T-helper 1 cell treated with Interleukin-12 subunit alpha and Interleukin-12 subunit beta and Interleukin-4 antibody, amounts not matched to agents 30 μg/mL and 1 μg/mL, for 36 hours (primary cell): ENCODE measurements around the gene ADGRL3.

Source experiments
- H3K27ac Mint-ChIP-seq: one replicate; pipeline ENCODE4 v1.8.0; 2021; ENCODE audit warnings: mild to moderate bottlenecking, mixed read lengths
- H3K27me3 Mint-ChIP-seq: one replicate; pipeline ENCODE4 v1.8.0; 2021; ENCODE audit warnings: low read depth, mixed read lengths
- H3K36me3 Mint-ChIP-seq: one replicate; pipeline ENCODE4 v1.8.0; 2021; ENCODE audit warnings: low read depth, mixed read lengths
- H3K4me1 Mint-ChIP-seq: one replicate; pipeline ENCODE4 v1.8.0; 2021; ENCODE audit warnings: low read depth, mixed read lengths
- H3K4me3 Mint-ChIP-seq: one replicate; pipeline ENCODE4 v1.8.0; 2021; ENCODE audit warnings: mild to moderate bottlenecking, moderate library complexity, mixed read lengths
- H3K9me3 Mint-ChIP-seq: one replicate; pipeline ENCODE4 v1.8.0; 2021; ENCODE audit warnings: mixed read lengths

The ADGRL3 gene

GRCh38 chr4:61909031-61909430 is 708.9 kb downstream of the ADGRL3 start:
- no peak overlapping the region for H3K4me3 Mint-ChIP-seq
- no peaks in the 10 kb centered on the region for H3K27me3 Mint-ChIP-seq
- no peaks in the 10 kb centered on the region for H3K4me1 Mint-ChIP-seq
- no peaks in the 10 kb centered on the region for H3K36me3 Mint-ChIP-seq
- no peak overlapping the region for H3K27ac Mint-ChIP-seq
- peaks cover 3% of the 10 kb centered on the region for H3K9me3 Mint-ChIP-seq

- Mint-ChIP-seq H3K4me1 (no peaks in the 10 kb centered on the region), H3K4me3 (no peak overlapping the region), H3K27ac (no peak overlapping the region), H3K36me3 (no peaks in the 10 kb centered on the region), H3K27me3 (no peaks in the 10 kb centered on the region), H3K9me3 (no peaks in the 10 kb centered on the region)
These were observed 711.2 kb downstream of the ADGRL3 start for GRCh38 chr4:61911313-61911756.

GRCh38 chr4:61913619-61914018 is 713.5 kb downstream of the ADGRL3 start:
- Mint-ChIP-seq H3K4me1 (no peaks in the 10 kb centered on the region), H3K36me3 (no peaks in the 10 kb centered on the region), H3K9me3 (peaks cover 6% of the 10 kb centered on the region), H3K4me3 (no peak overlapping the region), H3K27me3 (no peaks in the 10 kb centered on the region), H3K27ac (no peak overlapping the region)

GRCh38 chr4:61915501-61915900 is 715.4 kb downstream of the ADGRL3 start:
- Mint-ChIP-seq H3K27ac (no peak overlapping the region), H3K4me3 (no peak overlapping the region), H3K27me3 (no peaks in the 10 kb centered on the region), H3K4me1 (no peaks in the 10 kb centered on the region), H3K9me3 (peaks cover 6% of the 10 kb centered on the region), H3K36me3 (no peaks in the 10 kb centered on the region)

- Mint-ChIP-seq H3K36me3 (no peaks in the 10 kb centered on the region), H3K4me3 (no peak overlapping the region), H3K9me3 (peaks cover 6% of the 10 kb centered on the region), H3K27ac (no peak overlapping the region), H3K4me1 (no peaks in the 10 kb centered on the region), H3K27me3 (no peaks in the 10 kb centered on the region)
These were observed 718.4 kb downstream of the ADGRL3 start for GRCh38 chr4:61918507-61918906.

- Mint-ChIP-seq H3K9me3 (peaks cover 6% of the 10 kb centered on the region), H3K4me3 (no peak overlapping the region), H3K27ac (no peak overlapping the region), H3K4me1 (no peaks in the 10 kb centered on the region), H3K36me3 (no peaks in the 10 kb centered on the region), H3K27me3 (no peaks in the 10 kb centered on the region)
These were observed 718.9 kb downstream of the ADGRL3 start for GRCh38 chr4:61918987-61919386.

- H3K36me3 Mint-ChIP-seq = no peaks in the 10 kb centered on the region
- no peak overlapping the region for H3K4me3 Mint-ChIP-seq
- H3K27ac Mint-ChIP-seq = no peak overlapping the region
- no peaks in the 10 kb centered on the region for H3K4me1 Mint-ChIP-seq
- H3K9me3 Mint-ChIP-seq = peaks cover 6% of the 10 kb centered on the region
- H3K27me3 Mint-ChIP-seq = no peaks in the 10 kb centered on the region
These were observed 719.4 kb downstream of the ADGRL3 start for GRCh38 chr4:61919561-61919960.

- Mint-ChIP-seq H3K9me3 (peaks cover 6% of the 10 kb centered on the region), H3K4me3 (no peak overlapping the region), H3K36me3 (no peaks in the 10 kb centered on the region), H3K4me1 (no peaks in the 10 kb centered on the region), H3K27ac (no peak overlapping the region), H3K27me3 (no peaks in the 10 kb centered on the region)
These were observed 721.8 kb downstream of the ADGRL3 start for GRCh38 chr4:61921920-61922319.

- no peak overlapping the region for H3K27ac Mint-ChIP-seq
- H3K36me3 Mint-ChIP-seq = no peaks in the 10 kb centered on the region
- no peaks in the 10 kb centered on the region for H3K4me1 Mint-ChIP-seq
- H3K4me3 Mint-ChIP-seq = no peak overlapping the region
- peaks cover 6% of the 10 kb centered on the region for H3K9me3 Mint-ChIP-seq
- no peaks in the 10 kb centered on the region for H3K27me3 Mint-ChIP-seq
These were observed 722.6 kb downstream of the ADGRL3 start for GRCh38 chr4:61922766-61923165.

GRCh38 chr4:61923179-61923578 is 723.1 kb downstream of the ADGRL3 start:
- Mint-ChIP-seq H3K9me3 (peaks cover 3% of the 10 kb centered on the region), H3K4me1 (no peaks in the 10 kb centered on the region), H3K27ac (no peak overlapping the region), H3K36me3 (no peaks in the 10 kb centered on the region), H3K4me3 (no peak overlapping the region), H3K27me3 (no peaks in the 10 kb centered on the region)

GRCh38 chr4:61924131-61924530 is 724.0 kb downstream of the ADGRL3 start:
- Mint-ChIP-seq H3K4me1 (no peaks in the 10 kb centered on the region), H3K4me3 (no peak overlapping the region), H3K9me3 (no peaks in the 10 kb centered on the region), H3K27me3 (no peaks in the 10 kb centered on the region), H3K36me3 (no peaks in the 10 kb centered on the region), H3K27ac (no peak overlapping the region)

- H3K4me1 Mint-ChIP-seq = peaks cover 1% of the 10 kb centered on the region
- no peaks in the 10 kb centered on the region for H3K36me3 Mint-ChIP-seq
- H3K27me3 Mint-ChIP-seq = no peaks in the 10 kb centered on the region
- H3K27ac Mint-ChIP-seq = no peak overlapping the region
- H3K9me3 Mint-ChIP-seq = peaks cover 5% of the 10 kb centered on the region
- H3K4me3 Mint-ChIP-seq = no peak overlapping the region
These were observed 733.4 kb downstream of the ADGRL3 start for GRCh38 chr4:61933527-61933926.

GRCh38 chr4:61934198-61934597 is 734.1 kb downstream of the ADGRL3 start:
- Mint-ChIP-seq H3K36me3 (no peaks in the 10 kb centered on the region), H3K4me1 (peaks cover 1% of the 10 kb centered on the region), H3K9me3 (peaks cover 9% of the 10 kb centered on the region), H3K27ac (no peak overlapping the region), H3K27me3 (no peaks in the 10 kb centered on the region), H3K4me3 (no peak overlapping the region)

GRCh38 chr4:61938250-61938846 is 738.2 kb downstream of the ADGRL3 start:
- Mint-ChIP-seq H3K9me3 (peaks cover 9% of the 10 kb centered on the region), H3K4me1 (peaks cover 1% of the 10 kb centered on the region), H3K36me3 (no peaks in the 10 kb centered on the region), H3K27me3 (no peaks in the 10 kb centered on the region), H3K4me3 (no peak overlapping the region), H3K27ac (no peak overlapping the region)

GRCh38 chr4:61950625-61951024 is 750.5 kb downstream of the ADGRL3 start:
- no peaks in the 10 kb centered on the region for H3K4me1 Mint-ChIP-seq
- H3K36me3 Mint-ChIP-seq = no peaks in the 10 kb centered on the region
- H3K4me3 Mint-ChIP-seq = no peak overlapping the region
- H3K27me3 Mint-ChIP-seq = no peaks in the 10 kb centered on the region
- peaks cover 16% of the 10 kb centered on the region for H3K9me3 Mint-ChIP-seq
- no peak overlapping the region for H3K27ac Mint-ChIP-seq

- no peaks in the 10 kb centered on the region for H3K27me3 Mint-ChIP-seq
- no peaks in the 10 kb centered on the region for H3K4me1 Mint-ChIP-seq
- H3K27ac Mint-ChIP-seq = no peak overlapping the region
- H3K36me3 Mint-ChIP-seq = no peaks in the 10 kb centered on the region
- peaks cover 10% of the 10 kb centered on the region for H3K9me3 Mint-ChIP-seq
- H3K4me3 Mint-ChIP-seq = no peak overlapping the region
These were observed 753.3 kb downstream of the ADGRL3 start for GRCh38 chr4:61953386-61953785.
